Measurements from ENCODE around the gene LTBP1. TPM values are rescaled to one million over a fixed set of nuclear protein-coding genes. Genes with fewer than 3 reads are reported as not detected.
A peak's percentile ranks its signal among the peaks of the same experiment; 100 is the strongest.
"Not testable (repeated sequence)": the region's sequence is repeated elsewhere in the genome, so short reads cannot be mapped to it uniquely, and the experiment has no call there.

LTBP1 gene
- total RNA-seq, 1 donor from 2014 or later: 48.4 TPM

GRCh38 chr2:33437815-33438214 is 491.1 kb downstream of the LTBP1 start:
- TF ChIP-seq POLR2A (IDR thresholded peaks at IDR 0.05): no peak
- TF ChIP-seq POLR2AphosphoS5 (IDR thresholded peaks at IDR 0.05; ENCODE audit: insufficient read depth in 1 of 2, low read depth in 1 of 2): no peak
- TF ChIP-seq, protein P1, sequence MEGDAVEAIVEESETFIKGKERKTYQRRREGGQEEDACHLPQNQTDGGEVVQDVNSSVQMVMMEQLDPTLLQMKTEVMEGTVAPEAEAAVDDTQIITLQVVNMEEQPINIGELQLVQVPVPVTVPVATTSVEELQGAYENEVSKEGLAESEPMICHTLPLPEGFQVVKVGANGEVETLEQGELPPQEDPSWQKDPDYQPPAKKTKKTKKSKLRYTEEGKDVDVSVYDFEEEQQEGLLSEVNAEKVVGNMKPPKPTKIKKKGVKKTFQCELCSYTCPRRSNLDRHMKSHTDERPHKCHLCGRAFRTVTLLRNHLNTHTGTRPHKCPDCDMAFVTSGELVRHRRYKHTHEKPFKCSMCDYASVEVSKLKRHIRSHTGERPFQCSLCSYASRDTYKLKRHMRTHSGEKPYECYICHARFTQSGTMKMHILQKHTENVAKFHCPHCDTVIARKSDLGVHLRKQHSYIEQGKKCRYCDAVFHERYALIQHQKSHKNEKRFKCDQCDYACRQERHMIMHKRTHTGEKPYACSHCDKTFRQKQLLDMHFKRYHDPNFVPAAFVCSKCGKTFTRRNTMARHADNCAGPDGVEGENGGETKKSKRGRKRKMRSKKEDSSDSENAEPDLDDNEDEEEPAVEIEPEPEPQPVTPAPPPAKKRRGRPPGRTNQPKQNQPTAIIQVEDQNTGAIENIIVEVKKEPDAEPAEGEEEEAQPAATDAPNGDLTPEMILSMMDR (IDR thresholded peaks at IDR 0.05): no peak
- Histone ChIP-seq H3K36me3 (no peaks in the 10 kb centered on the region), H3K27me3 (no peaks in the 10 kb centered on the region), H3K9me3 (no peaks in the 10 kb centered on the region), H3K4me3 (no peak overlapping the region), H3K4me1 (no peaks in the 10 kb centered on the region), H3K27ac (no peak overlapping the region)
- no peak for DNase-seq (ENCODE audit: extremely low spot score in 2 of 2)
- intact Hi-C loops (cut with DNase I): no loop called here

- DNase-seq (ENCODE audit: extremely low spot score in 2 of 2): no peak
- H3K4me3 ChIP-seq: no peak overlapping the region
- no peaks in the 10 kb centered on the region for H3K4me1 ChIP-seq
- intact Hi-C loops (cut with DNase I): loop anchor here (5.0 kb wide), 1 partner anchor 404 kb away; no protein-coding TSS in a partner anchor
- TF ChIP-seq POLR2A (IDR thresholded peaks at IDR 0.05): no peak
- TF ChIP-seq, protein P1 (IDR thresholded peaks at IDR 0.05): peak; percentile 15 to 41 (median 27)
- H3K9me3 ChIP-seq: no peaks in the 10 kb centered on the region
- H3K27me3 ChIP-seq: no peaks in the 10 kb centered on the region
- H3K27ac ChIP-seq: no peak overlapping the region
- no peaks in the 10 kb centered on the region for H3K36me3 ChIP-seq
These were observed 494.6 kb downstream of the LTBP1 start for GRCh38 chr2:33441235-33441810.

DNA sequence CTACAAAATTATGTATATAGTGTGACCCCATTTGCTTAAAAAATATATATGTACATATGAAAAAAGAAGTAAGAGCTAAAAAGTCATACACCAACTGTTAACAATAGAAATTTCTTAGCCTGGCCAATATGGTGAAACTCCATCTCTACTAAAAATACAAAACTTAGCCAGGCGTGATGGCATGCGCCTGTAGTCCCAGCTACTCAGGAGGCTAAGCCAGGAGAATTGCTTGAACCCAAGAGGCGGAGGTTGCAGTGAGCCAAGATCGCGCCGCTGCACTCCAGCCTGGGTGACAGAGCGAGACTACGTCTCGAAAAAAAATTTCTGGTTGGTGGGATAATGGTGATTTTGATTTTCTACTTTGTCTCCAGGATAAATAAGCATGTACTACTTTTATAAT is 495.3 kb downstream of the LTBP1 start:
- H3K27me3 ChIP-seq; DNase-seq (ENCODE audit: extremely low spot score in 2 of 2); H3K9me3 ChIP-seq; H3K4me3 ChIP-seq; H3K4me1 ChIP-seq; H3K36me3 ChIP-seq; H3K27ac ChIP-seq: not testable (repeated sequence)
- intact Hi-C loops (cut with DNase I): loop anchor here (5.0 kb wide), 1 partner anchor 405 kb away; no protein-coding TSS in a partner anchor

DNA sequence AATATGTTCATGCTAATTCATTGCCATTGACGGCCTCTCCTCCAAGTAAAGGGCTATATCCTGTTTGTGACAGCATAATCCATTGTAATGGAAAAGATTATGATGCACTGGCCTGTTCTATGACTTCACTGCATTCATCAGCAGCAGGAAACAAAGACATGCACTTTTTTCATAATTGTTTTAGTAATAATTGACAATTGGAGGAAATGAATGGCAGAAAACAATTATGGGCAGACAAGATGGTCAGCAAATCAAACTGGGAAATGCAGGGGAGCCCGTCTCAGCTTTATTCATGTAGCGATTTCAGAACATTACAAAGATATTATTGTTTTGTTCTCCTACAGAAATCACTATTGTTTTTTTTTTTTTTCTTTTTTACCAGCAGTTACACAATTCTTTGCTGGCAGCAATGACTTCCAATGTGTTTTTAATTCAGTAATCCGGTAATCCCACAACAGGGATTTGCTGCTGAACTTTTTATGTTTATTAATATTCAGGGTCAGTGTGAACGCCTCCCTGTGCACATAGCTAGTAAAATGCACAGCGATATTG is 495.9 kb downstream of the LTBP1 start:
- no peak for DNase-seq (ENCODE audit: extremely low spot score in 2 of 2)
- Histone ChIP-seq H3K36me3 (no peaks in the 10 kb centered on the region), H3K27ac (no peak overlapping the region), H3K4me1 (no peaks in the 10 kb centered on the region), H3K4me3 (no peak overlapping the region), H3K9me3 (no peaks in the 10 kb centered on the region), H3K27me3 (no peaks in the 10 kb centered on the region)
- no peak for TF ChIP-seq POLR2A (IDR thresholded peaks at IDR 0.05)
- TF ChIP-seq, protein P1 (IDR thresholded peaks at IDR 0.05): no peak
- TF ChIP-seq POLR2AphosphoS5 (IDR thresholded peaks at IDR 0.05; ENCODE audit: insufficient read depth in 1 of 2, low read depth in 1 of 2): peak in 1 of 2 donors; percentile 8
- intact Hi-C loops (cut with DNase I): loop anchor here (5.0 kb wide), 1 partner anchor 405 kb away; no protein-coding TSS in a partner anchor

DNA sequence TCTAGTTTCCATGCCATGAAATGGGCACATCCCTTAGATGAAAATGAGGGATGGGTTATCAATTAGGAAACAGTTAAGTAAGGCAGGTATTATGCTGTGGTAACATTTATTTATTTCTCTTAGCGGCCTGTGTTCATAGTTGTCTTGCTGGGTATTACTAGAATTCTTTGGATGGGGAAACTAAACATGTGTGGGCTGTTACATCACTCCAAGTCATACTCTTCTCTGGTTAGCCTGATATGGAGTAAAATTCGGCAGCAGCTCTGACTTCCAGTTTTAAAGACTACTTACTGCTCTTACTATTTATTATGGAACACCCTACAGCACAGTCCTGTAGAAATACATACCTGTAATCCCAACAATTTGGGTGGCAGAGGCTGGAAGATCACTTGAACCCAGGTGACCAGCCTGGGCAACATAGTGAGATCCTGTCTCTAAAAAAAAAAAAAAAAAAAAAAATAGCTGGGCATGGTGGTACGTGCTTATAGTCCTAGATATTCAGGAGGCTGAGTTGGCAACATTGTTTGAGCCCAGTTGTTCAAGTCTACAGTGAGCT is 496.6 kb downstream of the LTBP1 start:
- TF ChIP-seq POLR2A (IDR thresholded peaks at IDR 0.05) (no peak), POLR2AphosphoS5 (IDR thresholded peaks at IDR 0.05; ENCODE audit: insufficient read depth in 1 of 2, low read depth in 1 of 2) (no peak)
- TF ChIP-seq, protein P1 (IDR thresholded peaks at IDR 0.05): no peak
- no peak overlapping the region for H3K4me3 ChIP-seq
- no peaks in the 10 kb centered on the region for H3K9me3 ChIP-seq
- no peaks in the 10 kb centered on the region for H3K27me3 ChIP-seq
- DNase-seq (ENCODE audit: extremely low spot score in 2 of 2): no peak
- H3K4me1 ChIP-seq: no peaks in the 10 kb centered on the region
- intact Hi-C loops (cut with DNase I): loop anchor here (5.0 kb wide), 1 partner anchor 406 kb away; no protein-coding TSS in a partner anchor
- peak overlapping the region; percentile 11 for H3K27ac ChIP-seq
- no peaks in the 10 kb centered on the region for H3K36me3 ChIP-seq

All from vagina (tissue), 2 donors.